GM18498 (cell line): Measurements from ENCODE around the gene VPS16.
"Not testable (repeated sequence)": the region's sequence is repeated elsewhere in the genome, so short reads cannot be mapped to it uniquely, and the experiment has no call there.

ENCODE experiments used
- ATAC-seq: cut with Tn5 transposase; IDR thresholded peaks from one replicate; pipeline ENCODE4 v1.9.1; 2021; ENCODE audit warnings: mild to moderate bottlenecking, moderate library complexity; ENCODE audit not compliant: unreplicated experiment

VPS16 gene

DNA sequence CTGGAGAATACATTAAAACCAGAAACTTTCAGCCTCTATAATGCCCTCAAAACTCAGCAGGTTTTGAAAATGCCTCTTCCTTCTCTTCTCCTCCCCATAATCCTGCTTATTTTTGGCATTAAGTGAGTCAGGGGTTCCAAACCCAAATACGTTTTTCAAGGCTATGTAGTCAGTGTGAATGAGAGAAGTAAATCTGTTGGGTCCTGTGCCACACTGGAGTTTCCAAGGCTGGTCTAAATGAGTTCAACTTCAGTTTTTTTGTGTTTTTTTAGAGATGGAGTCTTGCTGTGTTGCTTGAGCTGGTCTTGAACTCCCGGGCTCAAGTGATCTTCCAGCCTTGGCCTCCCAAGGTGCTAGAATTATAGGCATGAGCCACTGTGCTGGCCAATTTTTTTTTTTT lies 53.7 kb downstream of the VPS16 start:
- no peak for ATAC-seq

DNA sequence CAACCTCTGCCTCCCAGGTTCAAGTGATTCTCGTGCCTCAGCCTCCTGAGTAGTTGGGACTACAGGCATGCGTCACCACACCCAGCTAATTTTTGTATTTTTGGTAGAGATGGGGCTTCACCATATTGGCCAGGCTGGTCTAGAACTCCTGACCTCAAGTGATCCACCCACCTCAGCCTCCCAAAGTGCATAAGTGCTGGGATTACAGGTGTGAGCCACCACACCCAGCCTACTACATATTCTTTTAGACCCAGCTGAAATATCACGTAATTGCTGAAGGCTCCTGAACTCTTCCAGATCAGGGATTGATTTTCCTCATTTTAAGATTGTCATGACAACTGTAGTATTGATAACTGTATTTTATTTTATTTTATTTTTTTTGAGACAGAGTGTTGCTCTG lies 54.6 kb downstream of the VPS16 start:
- ATAC-seq: not testable (repeated sequence)

DNA sequence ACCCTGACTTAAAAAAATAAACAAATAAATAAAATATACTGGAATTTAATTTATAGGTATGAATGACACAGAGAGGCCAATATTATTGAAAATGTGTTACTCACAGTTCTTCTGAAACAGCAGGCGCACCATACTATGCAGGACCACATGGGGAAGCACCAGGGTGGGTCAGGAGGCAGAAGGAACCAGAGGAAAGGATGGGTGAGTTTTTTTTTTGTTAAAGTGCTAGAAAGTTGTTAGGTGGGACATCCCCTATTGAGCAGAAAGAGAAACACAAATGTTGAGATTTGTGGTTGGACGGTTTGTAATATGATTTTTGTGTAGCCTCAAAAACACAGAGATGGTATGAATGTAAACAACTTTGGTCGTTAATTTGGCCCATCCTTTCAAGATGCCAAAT lies 58.7 kb downstream of the VPS16 start:
- no peak for ATAC-seq

- no peak for ATAC-seq
Observed at GRCh38 chr20:2900845-2901592, 60.5 kb downstream of the VPS16 start.

- no peak for ATAC-seq
Observed at GRCh38 chr20:2902291-2902690, 61.7 kb downstream of the VPS16 start.

DNA sequence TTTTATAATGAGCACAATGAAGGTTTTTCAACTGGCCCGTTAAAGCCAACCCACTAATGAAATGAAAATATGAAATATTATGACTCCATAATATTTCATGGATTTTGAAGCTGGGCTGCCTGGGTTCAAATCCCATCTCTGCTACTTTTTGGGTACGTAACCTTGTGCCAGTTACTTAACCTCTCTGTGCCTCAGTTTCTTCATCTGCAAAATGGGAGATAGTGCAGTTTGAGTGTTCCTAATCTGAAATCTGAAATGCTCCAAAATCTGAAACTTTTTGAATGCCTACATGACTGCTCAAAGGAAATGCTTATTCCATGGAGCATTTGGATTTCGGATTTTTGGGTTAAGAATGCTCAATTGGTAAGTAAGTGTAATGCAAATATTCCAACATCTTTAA lies 62.3 kb downstream of the VPS16 start:
- ATAC-seq: no peak

DNA sequence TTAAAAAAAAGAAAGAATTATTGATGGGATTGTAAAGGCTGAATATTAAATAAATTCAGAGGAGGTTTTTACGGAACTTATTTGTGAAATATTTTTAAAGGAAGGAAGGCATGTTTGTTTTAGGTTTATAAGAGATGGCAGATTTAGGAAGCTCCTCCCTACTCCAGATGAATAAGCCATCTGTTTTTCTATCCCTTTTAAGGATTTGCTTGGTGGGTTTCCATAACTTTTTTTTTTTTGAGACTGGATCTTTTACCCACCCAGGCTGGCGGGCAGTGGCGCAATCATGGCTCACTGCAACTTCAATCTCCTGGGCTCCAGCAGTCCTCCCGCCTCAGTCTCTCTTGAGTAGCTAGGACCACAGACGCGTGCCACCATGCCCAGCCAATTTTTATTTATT lies 63.1 kb downstream of the VPS16 start:
- ATAC-seq: no peak

- ATAC-seq: no peak
Observed at GRCh38 chr20:2907519-2907918, 67.0 kb downstream of the VPS16 start.

GRCh38 chr20:2909953-2910352 lies 69.4 kb downstream of the VPS16 start:
- ATAC-seq: no peak

GRCh38 chr20:2911200-2911599 lies 70.7 kb downstream of the VPS16 start:
- ATAC-seq: no peak

GRCh38 chr20:2914160-2914559 lies 73.6 kb downstream of the VPS16 start:
- no peak for ATAC-seq
